DLD1 (cell line): ENCODE measurements around the gene ATP2B3.

Experiments used
- in situ Hi-C: cut with HindIII; loops from 2 replicates; pipeline ENCODE4 v1.10.0; 2017; ENCODE audit warnings: low sequenced_read_pairs

The ATP2B3 gene

GRCh38 chrX:153488231-153488914 is 29.1 kb upstream of the ATP2B3 start:
- in situ Hi-C loops, result no loop called here

- in situ Hi-C loops, result no loop called here
These were observed 27.1 kb upstream of the ATP2B3 start for GRCh38 chrX:153490217-153490930.

GRCh38 chrX:153491351-153491914 is 26.0 kb upstream of the ATP2B3 start:
- in situ Hi-C loops, result no loop called here

DNA sequence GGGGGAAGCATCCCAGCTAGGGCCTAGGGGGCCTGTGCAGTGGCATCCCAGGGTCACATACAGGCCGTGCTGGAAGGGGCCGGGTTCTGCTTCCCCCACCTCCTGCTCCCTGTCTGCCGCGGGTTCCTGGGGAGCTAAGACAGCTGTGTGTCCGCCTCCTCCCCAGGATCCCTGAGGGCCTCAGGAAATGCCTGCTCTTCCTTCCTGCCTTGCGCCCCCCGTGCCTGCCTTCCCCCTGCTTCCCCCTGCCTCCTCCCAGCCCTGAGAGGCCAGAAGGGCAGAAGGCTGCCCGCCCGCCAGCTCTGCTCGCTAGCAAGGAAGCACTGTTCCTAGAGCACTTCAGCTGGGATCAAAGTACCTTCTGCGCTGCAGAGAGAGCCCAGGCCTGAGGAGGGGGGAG is 25.5 kb upstream of the ATP2B3 start:
- in situ Hi-C loops, result no loop called here

DNA sequence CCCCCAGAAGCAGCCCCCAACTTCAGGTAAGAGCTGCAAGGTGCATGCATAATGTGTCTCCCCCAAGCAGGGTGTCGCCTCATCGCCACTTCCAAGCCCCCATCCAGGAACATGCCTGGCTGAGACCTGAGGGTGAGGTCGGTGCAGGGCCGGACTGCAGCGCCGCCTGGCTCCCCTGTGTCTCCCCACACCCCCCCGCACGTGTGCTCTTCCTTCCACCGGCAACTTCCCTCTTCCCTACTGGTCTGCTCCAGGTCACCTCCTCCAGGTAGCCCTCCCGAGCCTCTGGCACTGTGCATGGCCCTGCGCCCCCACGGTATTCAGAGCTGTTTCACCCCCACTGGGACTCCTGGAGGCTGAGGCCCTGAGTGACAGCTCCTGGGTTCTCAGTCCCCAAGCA is 24.9 kb upstream of the ATP2B3 start:
- in situ Hi-C loops, result no loop called here

DNA sequence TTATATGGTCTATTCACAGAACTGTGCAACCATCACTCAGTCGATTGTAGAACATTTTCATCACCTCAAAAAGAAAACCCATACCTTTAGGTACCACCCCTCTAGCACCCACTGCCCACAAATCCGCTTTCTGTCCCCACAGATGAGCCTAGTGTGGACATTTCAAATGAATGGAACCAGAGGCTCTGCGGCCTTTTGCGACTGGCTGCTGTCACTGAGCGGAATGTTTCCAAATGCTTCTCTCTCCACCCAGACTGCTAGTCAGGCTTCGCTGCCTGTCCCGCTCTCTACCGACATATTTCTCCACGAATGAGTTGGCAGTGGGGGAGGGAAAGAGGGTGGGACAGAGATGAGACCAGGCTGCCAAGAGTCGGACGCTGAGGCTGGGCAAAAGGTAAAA is 24.4 kb upstream of the ATP2B3 start:
- in situ Hi-C loops, result no loop called here

- in situ Hi-C loops, result no loop called here
These were observed 23.4 kb upstream of the ATP2B3 start for GRCh38 chrX:153494061-153494460.

DNA sequence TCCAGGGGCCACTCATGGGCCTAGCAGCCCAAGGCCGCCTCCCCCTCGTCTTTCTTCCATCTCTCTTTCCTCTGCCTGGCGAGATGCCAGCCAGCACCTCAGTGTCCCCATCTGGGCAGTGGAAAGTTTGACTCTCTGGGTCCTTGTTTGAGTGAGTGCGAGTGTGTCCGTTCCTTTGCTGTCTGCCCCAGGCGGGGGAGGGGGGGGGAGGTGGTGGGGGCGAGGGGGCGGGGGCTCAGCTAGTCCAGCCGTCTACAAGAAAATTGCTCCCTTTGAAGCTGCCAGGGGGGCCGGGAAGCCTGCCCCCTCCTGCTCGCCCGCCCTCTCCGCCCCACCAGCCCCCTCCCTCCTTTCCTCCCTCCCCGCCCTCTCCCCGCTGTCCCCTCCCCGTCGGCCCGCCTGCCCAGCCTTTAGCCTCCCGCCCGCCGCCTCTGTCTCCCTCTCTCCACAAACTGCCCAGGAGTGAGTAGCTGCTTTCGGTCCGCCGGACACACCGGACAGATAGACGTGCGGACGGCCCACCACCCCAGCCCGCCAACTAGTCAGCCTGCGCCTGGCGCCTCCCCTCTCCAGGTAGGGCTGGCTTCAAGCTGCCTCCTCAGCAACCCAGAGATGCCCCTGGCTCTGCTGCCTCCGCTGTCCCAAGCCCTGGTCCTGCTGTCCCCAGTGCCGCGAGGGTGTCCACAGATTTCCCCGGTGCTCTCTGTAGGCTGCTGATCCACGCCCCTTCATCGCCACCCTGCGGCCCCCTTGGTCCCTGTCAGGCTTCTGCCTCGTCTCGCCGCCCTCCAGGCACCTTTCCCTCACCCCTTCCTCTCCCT is 22.7 kb upstream of the ATP2B3 start, which contains the start of gene BGN:
BGN (plus strand) TSS at position 440 of the 821 bp plus-strand sequence. CDS start 9,652 bp downstream, outside the sequence.
- in situ Hi-C loops, result no loop called here

- in situ Hi-C loops, result no loop called here
These were observed 22.1 kb upstream of the ATP2B3 start for GRCh38 chrX:153495362-153495751.

DNA sequence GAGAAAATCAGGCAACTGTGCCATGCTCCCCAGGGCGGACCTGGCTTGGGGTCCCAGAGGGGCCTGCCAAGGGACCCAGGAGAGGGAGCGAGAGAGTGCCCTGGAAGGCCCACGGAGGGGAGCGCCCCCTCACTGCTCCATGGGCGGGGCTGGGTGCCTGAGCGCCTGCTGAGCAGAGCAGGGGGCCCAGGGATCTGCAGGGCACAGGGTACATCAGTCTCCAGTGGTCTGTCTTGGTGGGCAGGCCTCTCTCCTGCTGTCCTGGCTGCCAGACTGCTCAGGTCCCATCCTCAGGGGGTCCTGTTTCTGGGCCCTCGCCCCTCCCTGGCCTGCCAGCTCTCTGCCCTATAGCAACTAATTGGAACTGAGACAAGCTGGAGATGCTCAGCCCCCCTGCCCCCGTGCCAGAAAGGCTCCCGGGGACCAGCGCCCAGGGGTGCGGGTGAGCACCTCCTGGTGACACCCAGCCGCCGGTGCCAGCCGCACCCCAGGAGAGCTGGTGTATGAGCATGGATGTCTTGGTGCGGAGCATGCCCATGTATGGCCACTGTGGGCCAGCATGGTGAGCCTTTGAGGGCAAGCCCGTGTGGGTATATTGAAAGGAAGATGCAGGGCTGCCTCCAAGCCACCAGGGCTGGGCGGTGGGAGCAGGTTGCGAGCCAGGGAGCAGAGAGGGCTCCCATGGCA is 21.4 kb upstream of the ATP2B3 start:
- in situ Hi-C loops, result no loop called here

DNA sequence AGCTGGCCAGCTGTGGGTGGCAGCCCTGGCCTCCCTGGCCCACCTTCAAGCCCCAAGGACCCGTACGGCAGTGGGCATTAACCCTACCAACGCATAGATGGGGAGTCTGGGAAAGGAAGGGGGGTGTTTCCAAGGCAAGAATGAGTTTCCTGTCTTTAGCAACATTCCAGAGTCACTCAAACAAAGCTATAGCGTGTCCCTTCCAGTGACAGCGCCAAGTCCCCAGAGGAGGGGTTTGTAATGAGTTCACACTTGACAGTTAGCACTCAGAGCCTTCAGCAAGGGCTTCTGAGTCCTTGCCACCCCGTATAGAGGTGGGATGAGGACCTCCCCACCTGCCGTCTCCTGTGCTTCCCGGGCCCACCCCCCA is 20.9 kb upstream of the ATP2B3 start:
- in situ Hi-C loops, result no loop called here

GRCh38 chrX:153498453-153498852 is 19.0 kb upstream of the ATP2B3 start:
- in situ Hi-C loops, result no loop called here

DNA sequence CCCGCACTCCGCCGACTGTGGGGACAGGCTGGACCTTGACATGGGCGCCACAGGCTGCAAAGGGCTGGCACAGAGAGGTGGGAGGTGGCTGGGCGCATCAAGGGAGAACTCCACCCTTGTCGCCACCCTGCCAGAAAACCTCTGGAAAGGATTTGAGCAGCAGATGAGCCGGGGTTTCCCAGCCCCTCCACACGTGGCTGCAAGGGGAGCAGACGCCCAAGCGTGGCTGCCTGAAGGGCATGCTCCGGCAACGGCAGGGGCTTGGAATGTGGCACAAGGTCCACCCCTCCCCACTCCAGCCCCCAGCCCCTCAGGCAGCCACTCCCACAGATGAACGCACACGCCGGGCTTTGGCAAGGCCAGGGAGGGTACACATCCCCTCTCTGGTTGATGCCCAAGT is 18.1 kb upstream of the ATP2B3 start:
- in situ Hi-C loops, result no loop called here

GRCh38 chrX:153499876-153500275 is 17.6 kb upstream of the ATP2B3 start:
- in situ Hi-C loops, result no loop called here

GRCh38 chrX:153500676-153501280 is 16.7 kb upstream of the ATP2B3 start:
- in situ Hi-C loops, result no loop called here

GRCh38 chrX:153501530-153501929 is 15.9 kb upstream of the ATP2B3 start:
- in situ Hi-C loops, result no loop called here

DNA sequence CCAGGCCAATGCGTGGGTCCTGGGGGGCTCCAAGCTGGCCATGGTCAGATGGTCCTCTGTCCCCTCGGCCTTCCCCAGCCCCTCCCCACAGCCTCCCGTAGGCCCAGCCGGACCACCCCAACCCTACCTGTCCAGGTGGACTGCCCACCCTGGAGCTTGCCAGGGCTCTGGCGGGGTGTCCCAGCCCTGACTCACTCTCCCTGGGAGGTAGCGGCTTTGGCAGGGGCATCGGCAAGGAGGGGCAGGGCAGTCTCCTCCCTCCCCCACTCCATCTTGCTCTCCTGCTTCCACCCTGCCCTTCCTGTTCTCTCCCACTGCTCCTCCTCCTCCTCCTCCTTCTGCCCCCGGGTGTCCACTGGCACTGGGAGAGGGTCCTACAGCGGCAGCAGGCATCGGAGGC is 15.3 kb upstream of the ATP2B3 start:
- in situ Hi-C loops, result no loop called here

DNA sequence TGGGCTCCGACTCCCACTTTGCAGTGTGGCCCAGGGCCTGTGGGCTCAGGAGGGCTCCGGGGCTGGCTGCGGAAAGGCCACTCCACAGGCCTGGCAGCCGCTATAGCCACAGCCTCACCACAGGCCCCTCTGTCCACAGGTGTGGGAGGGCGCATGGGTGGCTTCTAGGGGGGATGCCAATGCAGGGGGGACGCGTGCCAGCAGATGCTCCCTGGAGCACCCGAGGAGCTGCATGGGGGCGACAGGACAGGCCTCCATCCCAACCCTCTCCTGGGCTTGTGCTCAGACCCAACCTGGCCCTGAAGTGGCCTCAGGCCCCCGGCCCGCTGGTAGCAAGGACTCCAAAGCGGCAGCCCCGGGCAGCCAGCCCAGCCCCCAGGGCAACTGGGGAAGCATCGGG is 14.6 kb upstream of the ATP2B3 start:
- in situ Hi-C loops, result no loop called here

- in situ Hi-C loops, result no loop called here
These were observed 12.9 kb upstream of the ATP2B3 start for GRCh38 chrX:153504445-153505016.

DNA sequence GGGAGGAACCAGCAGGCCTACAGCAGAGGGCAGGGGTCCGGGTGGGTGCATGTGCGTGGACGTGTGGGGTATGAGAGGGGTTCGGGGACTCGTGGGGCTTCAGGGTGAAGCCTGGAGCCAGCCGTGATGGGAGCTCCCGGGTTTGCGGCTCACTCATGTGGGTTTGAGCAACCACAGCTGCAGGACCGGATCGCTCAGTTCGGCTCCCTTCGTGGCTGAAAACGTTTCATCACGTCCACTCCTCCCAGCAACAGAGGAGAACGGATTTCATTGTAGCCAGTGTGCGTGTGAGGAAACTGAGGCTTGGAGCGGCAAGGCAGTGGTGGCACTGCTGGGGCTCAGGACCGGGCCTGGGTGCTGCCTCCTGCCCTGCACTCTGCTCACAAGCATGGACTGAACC is 12.1 kb upstream of the ATP2B3 start:
- in situ Hi-C loops, result no loop called here
